Esophagus squamous epithelium (tissue), 4 donors: ENCODE results near the gene SLC41A3.

ENCODE experiments used
- CTCF ChIP-seq, 6 experiments: fragments of 450-650 bp in 4 of 6; fragments of 200-600 bp in 2 of 6; sonication (generic) in 2 of 6; IDR thresholded peaks; one replicate each; pipeline ENCODE4 v1.5.1; 2016 to 2019; ENCODE audit warnings: antibody characterized with exemption in 6 of 6, mild to moderate bottlenecking in 4 of 6, moderate library complexity in 4 of 6
- POLR2A ChIP-seq, 4 donors: fragments of 450-650 bp; IDR thresholded peaks; one replicate each; pipeline ENCODE4 v1.6.1; 2017; ENCODE audit warnings: antibody characterized with exemption in 4 of 4, mild to moderate bottlenecking in 4 of 4, moderate library complexity in 3 of 4

- TF ChIP-seq POLR2A (IDR thresholded peaks at IDR 0.05) (no peak), CTCF (IDR thresholded peaks at IDR 0.05) (no peak)
These were observed 5.1 kb downstream of the SLC41A3 start for GRCh38 chr3:126078866-126079265.
